Stimulated activated CD8-positive, alpha-beta memory T cell treated with anti-CD3 and anti-CD28 coated beads, Interleukin-7, amount 100 ng/mL, for 24 hours (primary cell): ENCODE results near the gene CFAP161.

Experiments
- DNase-seq: peaks from one replicate; pipeline ENCODE4 v3.0.0-alpha.2; 2020; ENCODE audit warnings: low read depth

The CFAP161 gene

GRCh38 chr15:81183439-81183775 is 49.3 kb downstream of the CFAP161 start:
- DNase-seq, result no peak

GRCh38 chr15:81184188-81184587 is 50.1 kb downstream of the CFAP161 start:
- no peak for DNase-seq

- DNase-seq, result no peak
Measured at GRCh38 chr15:81185631-81186295, 51.7 kb downstream of the CFAP161 start.

DNA sequence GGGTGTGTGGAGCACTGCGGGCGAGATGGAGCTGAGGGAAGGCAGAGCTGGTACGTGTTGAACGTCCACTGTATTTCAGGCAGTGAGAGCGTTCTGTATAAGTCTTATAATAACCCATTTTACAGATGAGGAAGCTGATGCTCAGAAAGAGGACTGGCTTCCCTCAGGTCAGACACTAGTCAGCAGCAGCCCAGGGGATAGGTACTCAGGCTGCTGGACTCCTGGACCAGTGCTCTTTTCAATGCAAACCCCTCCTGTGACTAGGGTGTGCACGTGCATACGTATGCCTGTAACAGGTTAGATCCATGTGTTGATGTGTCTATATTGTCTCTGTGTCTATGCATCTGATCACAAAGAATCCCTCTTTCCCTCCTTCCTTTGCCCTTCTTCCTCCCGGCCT is 54.3 kb downstream of the CFAP161 start:
- no peak for DNase-seq

- DNase-seq, result no peak
Measured at GRCh38 chr15:81189583-81190283, 55.7 kb downstream of the CFAP161 start.

GRCh38 chr15:81190922-81191507 is 56.9 kb downstream of the CFAP161 start:
- DNase-seq, result no peak

GRCh38 chr15:81191701-81192100 is 57.6 kb downstream of the CFAP161 start:
- DNase-seq, result no peak

DNA sequence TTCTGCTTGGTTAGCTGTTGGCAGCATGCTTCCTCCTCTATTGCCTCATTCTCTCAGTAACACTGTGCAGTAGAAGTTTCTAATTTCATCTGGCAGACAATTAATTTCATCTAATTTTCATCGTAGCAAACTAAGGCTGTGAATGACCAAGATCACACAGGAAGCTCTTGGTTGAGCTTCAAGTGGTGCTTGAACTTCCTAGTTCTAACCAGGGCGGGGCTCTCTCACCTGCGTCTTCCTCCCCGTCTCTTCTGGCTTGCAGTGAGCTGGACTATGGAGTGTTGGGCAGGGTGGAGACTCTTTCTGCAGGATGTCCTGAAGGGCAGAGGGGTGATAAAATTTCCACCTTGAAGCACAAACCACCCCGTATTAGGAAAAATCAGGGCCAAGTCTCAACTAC is 60.7 kb downstream of the CFAP161 start:
- no peak for DNase-seq

GRCh38 chr15:81195339-81195864 is 61.3 kb downstream of the CFAP161 start:
- no peak for DNase-seq

DNA sequence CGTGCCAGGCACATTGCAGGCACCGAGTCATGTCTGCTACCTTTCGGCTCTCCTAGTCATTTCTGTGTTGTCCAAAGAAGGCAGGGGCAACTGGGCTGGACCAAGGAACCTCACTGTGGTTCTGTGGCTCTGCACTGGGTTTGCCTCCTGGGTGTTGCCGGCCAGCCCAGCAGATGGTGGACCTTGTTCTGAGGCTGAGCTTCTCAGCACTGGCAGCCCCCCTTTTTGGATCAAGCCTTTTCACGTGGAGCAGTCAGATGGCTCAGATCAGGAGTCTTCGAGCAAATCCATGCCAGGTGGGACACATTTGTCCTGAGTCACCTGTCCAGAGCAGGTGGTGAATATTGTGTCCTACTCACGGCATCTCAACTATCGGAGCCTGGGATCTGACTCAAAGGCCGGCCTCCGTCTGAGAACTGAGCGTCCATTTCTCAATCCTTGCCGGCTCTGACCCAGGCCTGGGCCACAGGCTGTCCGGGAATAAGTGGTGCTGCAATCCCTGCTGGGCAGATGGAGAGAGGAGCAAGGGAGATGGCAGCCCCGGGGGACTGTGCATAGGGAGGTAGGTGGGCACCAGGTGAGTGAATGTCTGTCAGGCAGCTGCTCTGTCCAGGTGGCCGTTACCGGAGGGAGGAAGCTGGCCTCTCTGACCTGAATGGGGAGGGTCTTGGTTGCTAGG is 62.6 kb downstream of the CFAP161 start, which contains the start of gene IL16:
Gene IL16 (plus strand): TSS at position 304 of the 679 bp plus-strand sequence. CDS start 28,521 bp downstream, outside the sequence.
- DNase-seq, result no peak

- no peak for DNase-seq
Measured at GRCh38 chr15:81197255-81197630, 63.2 kb downstream of the CFAP161 start.

- no peak for DNase-seq
Measured at GRCh38 chr15:81197688-81198281, 63.7 kb downstream of the CFAP161 start.
